ENCODE results near the gene PYM1. TPM values are rescaled to one million over a fixed set of nuclear protein-coding genes. Genes with fewer than 3 reads are reported as not detected.
A peak's percentile ranks its signal among the peaks of the same experiment; 100 is the strongest.

Gene PYM1
- total RNA-seq, 3 donors from 2014 or later (not counting 1 experiment from before 2014, with no cell fraction given): 18.5 to 21.2 (median 19.1) TPM

- peak overlapping the region; percentile 31 for H3K4me3 Mint-ChIP-seq
- no peaks in the 10 kb centered on the region for H3K9me3 Mint-ChIP-seq
- Histone ChIP-seq H3K36me3 (ENCODE audit: control insufficient read depth, insufficient read depth, low read length) (peaks cover 34% of the 10 kb centered on the region), H3K27me3 (ENCODE audit: control insufficient read depth, insufficient read depth, low read length) (no peaks in the 10 kb centered on the region), H3K9me3 (ENCODE audit: control insufficient read depth, insufficient read depth, low read length) (no peaks in the 10 kb centered on the region), H3K4me1 (ENCODE audit: control insufficient read depth, insufficient read depth, low read length) (peaks cover 33% of the 10 kb centered on the region), H3K4me3 (ENCODE audit: low read length) (no peak overlapping the region), H3K27ac (ENCODE audit: low read length) (no peak overlapping the region)
- H3K27ac Mint-ChIP-seq: peak overlapping the region in 1 of 2 donors; percentile 4
- DNase-seq: peak in 1 of 2 donors; percentile 52
- intact Hi-C loops (cut with micrococcal nuclease): no loop called here
- no peaks in the 10 kb centered on the region for H3K27me3 Mint-ChIP-seq (ENCODE audit: low read depth in 2 of 2)
- no peaks in the 10 kb centered on the region for H3K36me3 Mint-ChIP-seq
- 97% methylated on average over 24 of the region's 26 CpGs for WGBS (ENCODE audit: insufficient coverage)
- no peak for TF ChIP-seq CTCF (IDR thresholded peaks at IDR 0.05)
- H3K4me1 Mint-ChIP-seq: peaks cover 28 to 33% of the 10 kb centered on the region in 2 donors
- ATAC-seq: no peak
Observed at GRCh38 chr12:55935738-55936151, 8.1 kb upstream of the PYM1 start.

GRCh38 chr12:55934773-55935172 is 7.1 kb upstream of the PYM1 start:
- peaks cover 32% of the 10 kb centered on the region for H3K4me1 ChIP-seq (ENCODE audit: control insufficient read depth, insufficient read depth, low read length)
- no peak overlapping the region for H3K27ac ChIP-seq (ENCODE audit: low read length)
- Mint-ChIP-seq H3K4me1 (peaks cover 28 to 34% of the 10 kb centered on the region in 2 donors), H3K27ac (no peak overlapping the region), H3K9me3 (no peaks in the 10 kb centered on the region), H3K36me3 (no peaks in the 10 kb centered on the region), H3K27me3 (ENCODE audit: low read depth in 2 of 2) (no peaks in the 10 kb centered on the region), H3K4me3 (no peak overlapping the region)
- intact Hi-C loops (cut with micrococcal nuclease): loop anchor here (5.0 kb wide), 1 partner anchor 207 kb away; the partner anchor contains the start of gene CD63
- H3K36me3 ChIP-seq (ENCODE audit: control insufficient read depth, insufficient read depth, low read length): peaks cover 30% of the 10 kb centered on the region
- no peak for TF ChIP-seq CTCF (IDR thresholded peaks at IDR 0.05)
- H3K9me3 ChIP-seq (ENCODE audit: control insufficient read depth, insufficient read depth, low read length): no peaks in the 10 kb centered on the region
- H3K4me3 ChIP-seq (ENCODE audit: low read length): no peak overlapping the region
- 100% methylated on average over 1 of the region's 1 CpG for WGBS (ENCODE audit: insufficient coverage)
- H3K27me3 ChIP-seq (ENCODE audit: control insufficient read depth, insufficient read depth, low read length): no peaks in the 10 kb centered on the region
- ATAC-seq (no peak), DNase-seq (no peak)

- H3K27me3 Mint-ChIP-seq (ENCODE audit: low read depth in 2 of 2): no peaks in the 10 kb centered on the region
- H3K4me3 Mint-ChIP-seq: peak overlapping the region; percentile 66
- Histone ChIP-seq H3K36me3 (ENCODE audit: control insufficient read depth, insufficient read depth, low read length) (peaks cover 23% of the 10 kb centered on the region), H3K4me1 (ENCODE audit: control insufficient read depth, insufficient read depth, low read length) (peaks cover 37% of the 10 kb centered on the region), H3K27ac (ENCODE audit: low read length) (no peak overlapping the region), H3K4me3 (ENCODE audit: low read length) (no peak overlapping the region), H3K27me3 (ENCODE audit: control insufficient read depth, insufficient read depth, low read length) (no peaks in the 10 kb centered on the region), H3K9me3 (ENCODE audit: control insufficient read depth, insufficient read depth, low read length) (no peaks in the 10 kb centered on the region)
- ATAC-seq: no peak
- peak overlapping the region in 1 of 2 donors; percentile 23 for H3K27ac Mint-ChIP-seq
- peaks cover 33 to 41% of the 10 kb centered on the region in 2 donors for H3K4me1 Mint-ChIP-seq
- intact Hi-C loops (cut with micrococcal nuclease): loop anchor here (5.0 kb wide), 1 partner anchor 207 kb away; the partner anchor contains the start of gene CD63
- no peak for DNase-seq
- 100% methylated on average over 1 of the region's 1 CpG for WGBS (ENCODE audit: insufficient coverage)
- H3K36me3 Mint-ChIP-seq: no peaks in the 10 kb centered on the region
- no peaks in the 10 kb centered on the region for H3K9me3 Mint-ChIP-seq
- no peak for TF ChIP-seq CTCF (IDR thresholded peaks at IDR 0.05)
Observed at GRCh38 chr12:55933799-55934742, 6.4 kb upstream of the PYM1 start.
